Neural cell (in vitro differentiated cells): Measurements from ENCODE around the gene MOCS2.

Experiments
- EP300 ChIP-seq: fragments of 450-650 bp; conservative IDR thresholded peaks from 2 replicates; pipeline ENCODE4 v1.6.1; 2014; ENCODE audit warnings: antibody characterized with exemption, mild to moderate bottlenecking, moderate library complexity; ENCODE audit not compliant: poor library complexity, severe bottlenecking
- EZH2 ChIP-seq: fragments of 200-600, 300-800 bp; shearing (Covaris generic), sonication (generic); IDR thresholded peaks from 2 replicates; pipeline ENCODE4 v1.6.1; 2014; ENCODE audit warnings: antibody characterized with exemption, low read length, borderline replicate concordance, mild to moderate bottlenecking; ENCODE audit not compliant: insufficient read depth, poor library complexity, severe bottlenecking
- MXI1 ChIP-seq: fragments of 450-650 bp; conservative IDR thresholded peaks from 2 replicates; pipeline ENCODE4 v1.6.1; 2014; ENCODE audit warnings: antibody characterized with exemption, mild to moderate bottlenecking; ENCODE audit not compliant: poor library complexity, severe bottlenecking
- POLR2AphosphoS5 ChIP-seq: IDR thresholded peaks from 2 replicates; pipeline ENCODE4 v1.6.1; 2012
- RAD21 ChIP-seq: fragments of 450-650 bp; conservative IDR thresholded peaks from 2 replicates; pipeline ENCODE4 v1.6.1; 2014; ENCODE audit warnings: antibody characterized with exemption, mild to moderate bottlenecking, moderate library complexity
- SMC3 ChIP-seq: fragments of 450-650 bp; conservative IDR thresholded peaks from 2 replicates; pipeline ENCODE4 v1.6.1; 2014; ENCODE audit warnings: antibody characterized with exemption, mild to moderate bottlenecking, moderate library complexity; ENCODE audit not compliant: poor library complexity
- TAF1 ChIP-seq: IDR thresholded peaks from 2 replicates; pipeline ENCODE4 v1.6.1; 2012; ENCODE audit warnings: low read depth
- TF ChIP-seq, protein P1 (sequence below): fragments of 450-650 bp; IDR thresholded peaks from 2 replicates; pipeline ENCODE4 v1.5.1; 2014; ENCODE audit warnings: antibody characterized with exemption, mild to moderate bottlenecking, moderate library complexity; ENCODE audit not compliant: poor library complexity, severe bottlenecking

DNA sequence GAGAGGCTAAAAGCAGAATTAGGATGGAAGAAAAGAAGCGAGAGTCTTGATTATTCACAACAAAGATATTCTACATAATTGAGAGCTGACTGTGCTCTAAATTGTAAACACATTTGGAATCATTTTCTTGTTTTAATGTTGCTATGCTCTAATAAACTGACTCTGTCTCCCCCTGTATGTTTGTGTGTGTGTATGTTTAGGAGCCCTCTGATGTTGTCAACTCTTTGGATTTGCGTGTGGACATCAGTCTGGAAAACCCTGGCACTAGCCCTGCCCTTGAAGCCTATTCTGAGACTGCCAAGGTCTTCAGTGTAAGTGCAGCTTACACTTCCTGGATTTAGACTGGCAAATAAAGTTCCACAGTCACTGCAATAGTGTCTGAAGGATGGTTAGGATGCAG is 37.8 kb downstream of the MOCS2 start:
- no peak for TF ChIP-seq MXI1
- TF ChIP-seq, protein P1, sequence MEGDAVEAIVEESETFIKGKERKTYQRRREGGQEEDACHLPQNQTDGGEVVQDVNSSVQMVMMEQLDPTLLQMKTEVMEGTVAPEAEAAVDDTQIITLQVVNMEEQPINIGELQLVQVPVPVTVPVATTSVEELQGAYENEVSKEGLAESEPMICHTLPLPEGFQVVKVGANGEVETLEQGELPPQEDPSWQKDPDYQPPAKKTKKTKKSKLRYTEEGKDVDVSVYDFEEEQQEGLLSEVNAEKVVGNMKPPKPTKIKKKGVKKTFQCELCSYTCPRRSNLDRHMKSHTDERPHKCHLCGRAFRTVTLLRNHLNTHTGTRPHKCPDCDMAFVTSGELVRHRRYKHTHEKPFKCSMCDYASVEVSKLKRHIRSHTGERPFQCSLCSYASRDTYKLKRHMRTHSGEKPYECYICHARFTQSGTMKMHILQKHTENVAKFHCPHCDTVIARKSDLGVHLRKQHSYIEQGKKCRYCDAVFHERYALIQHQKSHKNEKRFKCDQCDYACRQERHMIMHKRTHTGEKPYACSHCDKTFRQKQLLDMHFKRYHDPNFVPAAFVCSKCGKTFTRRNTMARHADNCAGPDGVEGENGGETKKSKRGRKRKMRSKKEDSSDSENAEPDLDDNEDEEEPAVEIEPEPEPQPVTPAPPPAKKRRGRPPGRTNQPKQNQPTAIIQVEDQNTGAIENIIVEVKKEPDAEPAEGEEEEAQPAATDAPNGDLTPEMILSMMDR, result no peak
- no peak for TF ChIP-seq EZH2
- TF ChIP-seq RAD21, result no peak
- no peak for TF ChIP-seq POLR2AphosphoS5
- TF ChIP-seq EP300, result no peak
- TF ChIP-seq TAF1, result no peak
- TF ChIP-seq SMC3, result no peak
